Transverse colon (tissue), 4 donors: Measurements from ENCODE around the gene FMNL1.

Experiments
- CTCF ChIP-seq, 5 experiments: fragments of 200-600 bp in 3 of 5; fragments of 450-650 bp in 2 of 5; sonication (generic) in 3 of 5; IDR thresholded peaks; 1 replicate in 2 of 5; 2 replicates in 3 of 5; pipeline ENCODE4 v1.5.1; 2016 to 2017; ENCODE audit warnings: antibody characterized with exemption in 5 of 5, inconsistent platforms in 3 of 5, mild to moderate bottlenecking in 2 of 5, moderate library complexity in 1 of 5
- EP300 ChIP-seq: sonication (generic); formaldehyde crosslinking; IDR thresholded peaks from one replicate; pipeline ENCODE4 v1.6.1; 2017; ENCODE audit warnings: antibody characterized with exemption, low read depth
- POLR2A ChIP-seq: fragments of 450-650 bp; IDR thresholded peaks from one replicate; pipeline ENCODE4 v1.6.1; 2016; ENCODE audit warnings: antibody characterized with exemption, mild to moderate bottlenecking, moderate library complexity
- POLR2AphosphoS5 ChIP-seq, 3 donors: sonication (generic); formaldehyde crosslinking; IDR thresholded peaks; one replicate each; pipeline ENCODE4 v1.6.1; 2016; ENCODE audit warnings: antibody characterized with exemption in 3 of 3

GRCh38 chr17:45195424-45195823 is 26.3 kb upstream of the FMNL1 start:
- no peak for TF ChIP-seq CTCF (IDR thresholded peaks at IDR 0.05)
- no peak for TF ChIP-seq POLR2AphosphoS5 (IDR thresholded peaks at IDR 0.05)
- no peak for TF ChIP-seq EP300
- TF ChIP-seq POLR2A: no peak
